H1 (cell line): ENCODE data around the gene USP43. TPM values are rescaled to one million over a fixed set of nuclear protein-coding genes. Genes with fewer than 3 reads are reported as not detected.

Experiments used
- ATF3 ChIP-seq: IDR thresholded peaks from 2 replicates; pipeline ENCODE4 v1.6.1; 2011; ENCODE audit warnings: low read depth, mild to moderate bottlenecking, low read length; ENCODE audit not compliant: insufficient read depth
- BRCA1 ChIP-seq: IDR thresholded peaks from 2 replicates; pipeline ENCODE4 v1.6.1; 2012; ENCODE audit warnings: low read depth, low read length, improper control_type of control experiment
- CHD2 ChIP-seq: IDR thresholded peaks from 2 replicates; pipeline ENCODE4 v1.6.1; 2012; ENCODE audit warnings: low read length, improper control_type of control experiment
- GABPA ChIP-seq: IDR thresholded peaks from 2 replicates; pipeline ENCODE4 v1.6.1; 2011; ENCODE audit warnings: mild to moderate bottlenecking, low read length, moderate library complexity, borderline replicate concordance; ENCODE audit not compliant: insufficient read depth
- POLR2AphosphoS5 ChIP-seq: IDR thresholded peaks from 2 replicates; pipeline ENCODE4 v1.6.1; 2011; ENCODE audit warnings: low read depth, low read length
- RXRA ChIP-seq: IDR thresholded peaks from 2 replicates; pipeline ENCODE4 v1.6.1; 2011; ENCODE audit warnings: low read depth, mild to moderate bottlenecking, low read length, moderate library complexity; ENCODE audit not compliant: insufficient read depth
- SRF ChIP-seq: IDR thresholded peaks from 2 replicates; pipeline ENCODE4 v1.6.1; 2011; ENCODE audit warnings: mild to moderate bottlenecking, low read depth, low read length, moderate library complexity
- TEAD4 ChIP-seq: IDR thresholded peaks from 2 replicates; pipeline ENCODE4 v1.6.1; 2012; ENCODE audit warnings: low read depth, low read length, inconsistent platforms, mixed read lengths
- polyA plus RNA-seq, 7 experiments: library from polyadenylated mRNA; depleted of rRNA in 3 of 7; stranded (reverse) in 5 of 7; unstranded in 2 of 7; fragments of >200 nt in 5 of 7; fragments of 200-250 nt in 2 of 7; gene quantifications; 1 replicate in 5 of 7; 2 replicates in 1 of 7; 4 replicates in 1 of 7; pipeline versions ENCODE4 v1.2.1 to v1.2.3, GENCODE V29; 2011 to 2013; ENCODE audit warnings: missing spikeins in 2 of 7, mixed read lengths in 2 of 7
- total RNA-seq: library from RNA; stranded (reverse); fragmentation: NEBNext Ultra II Directional; extraction: Animal tissue kit (Norgen Biotek cat#: 25700); gene quantifications from 2 replicates; pipeline ENCODE4 v1.2.1, GENCODE V29; 2021

Gene USP43
- total and polyA plus RNA-seq, 2 of the 8 experiments (the other 6 are each of a cell fraction or from before 2014, with no cell fraction given), result 3.0 to 7.2 TPM

GRCh38 chr17:9715503-9716016, 70.2 kb downstream of the USP43 start (continued):
- TF ChIP-seq RXRA (no peak), POLR2AphosphoS5 (no peak), SRF (no peak), TEAD4 (no peak), CHD2 (no peak), ATF3 (no peak), BRCA1 (no peak), GABPA (no peak)
- TF ChIP-seq, all 59 proteins: peak for 0
